ENCODE data around the gene FXYD6.

The FXYD6 gene

DNA sequence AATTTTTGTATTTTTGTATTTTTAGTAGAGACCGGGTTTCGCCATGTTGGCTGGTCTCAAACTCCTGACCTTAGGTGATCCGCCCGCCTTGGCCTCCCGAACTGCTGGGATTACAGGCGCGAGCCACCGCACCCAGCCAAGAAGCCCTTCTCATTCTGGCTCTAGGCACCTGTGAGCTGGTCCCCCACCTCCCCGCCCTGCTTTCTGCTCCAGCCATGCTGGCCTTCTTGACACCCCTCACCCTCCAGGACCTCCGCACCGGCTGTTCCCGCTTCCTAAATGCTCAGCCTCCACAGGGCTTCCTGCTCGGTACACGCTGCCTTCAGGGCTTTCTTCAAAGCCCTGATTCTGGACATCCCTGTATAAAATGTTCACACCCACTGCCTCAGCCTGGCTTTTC lies 46.4 kb downstream of the FXYD6 start:
- no peak for DNase-seq (ENCODE audit: low read depth in 2 of 2)

- no peak for DNase-seq (ENCODE audit: low read depth in 2 of 2)
Observed at GRCh38 chr11:117829369-117829725, 47.1 kb downstream of the FXYD6 start.

GRCh38 chr11:117828611-117829368 lies 47.7 kb downstream of the FXYD6 start:
- DNase-seq (ENCODE audit: low read depth in 2 of 2): peak; percentile 79 to 87

DNA sequence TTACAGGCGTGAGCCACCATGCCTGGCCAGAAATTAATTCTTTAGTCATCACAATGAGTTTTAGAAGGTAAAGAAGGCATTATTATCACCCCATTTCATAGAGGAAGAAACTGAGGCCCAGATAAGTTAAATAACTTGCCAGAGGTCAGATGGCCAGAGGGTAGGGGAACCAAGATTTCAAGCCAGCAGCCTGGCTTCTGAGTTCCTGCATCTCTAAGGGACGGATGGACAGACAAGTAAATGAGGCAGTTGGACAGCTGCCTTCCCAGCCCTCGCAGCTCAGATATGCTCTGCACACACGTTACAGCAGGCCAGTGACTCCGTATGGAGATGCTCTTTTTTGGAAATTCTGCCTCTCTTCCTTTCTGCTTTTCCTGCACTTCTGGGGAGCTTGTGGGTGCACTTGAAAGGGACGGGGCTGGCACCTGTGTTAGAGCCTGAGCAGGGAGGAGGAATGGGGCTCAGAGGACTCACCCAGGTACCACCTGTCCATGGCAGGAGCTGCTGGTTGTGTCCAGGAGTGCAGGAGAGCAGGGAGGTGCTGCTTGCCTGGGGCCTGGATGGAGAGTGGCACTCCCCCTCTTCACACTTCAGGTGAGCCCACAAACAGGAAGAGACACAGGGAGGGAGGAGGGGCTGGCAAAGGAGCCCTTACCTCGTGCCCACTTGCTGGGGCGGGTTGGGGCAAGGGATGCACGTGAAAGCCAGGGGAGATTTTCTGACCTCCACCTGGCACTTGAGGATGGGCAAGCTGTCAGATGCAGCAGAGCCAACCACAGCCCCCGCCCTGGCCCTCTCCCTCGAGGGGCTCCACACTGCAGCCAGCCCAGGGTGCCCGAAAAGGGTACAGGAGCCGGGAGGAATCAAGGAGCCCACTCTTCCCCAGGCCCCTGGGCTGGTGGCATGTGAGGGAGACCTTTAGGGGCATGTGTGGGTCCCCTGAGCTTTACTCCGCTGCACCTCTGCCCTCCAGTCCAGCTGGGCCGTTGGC lies 48.6 kb downstream of the FXYD6 start:
- DNase-seq (ENCODE audit: low read depth in 2 of 2): no peak

- no peak for DNase-seq (ENCODE audit: low read depth in 2 of 2)
Observed at GRCh38 chr11:117826832-117827231, 49.6 kb downstream of the FXYD6 start.

DNA sequence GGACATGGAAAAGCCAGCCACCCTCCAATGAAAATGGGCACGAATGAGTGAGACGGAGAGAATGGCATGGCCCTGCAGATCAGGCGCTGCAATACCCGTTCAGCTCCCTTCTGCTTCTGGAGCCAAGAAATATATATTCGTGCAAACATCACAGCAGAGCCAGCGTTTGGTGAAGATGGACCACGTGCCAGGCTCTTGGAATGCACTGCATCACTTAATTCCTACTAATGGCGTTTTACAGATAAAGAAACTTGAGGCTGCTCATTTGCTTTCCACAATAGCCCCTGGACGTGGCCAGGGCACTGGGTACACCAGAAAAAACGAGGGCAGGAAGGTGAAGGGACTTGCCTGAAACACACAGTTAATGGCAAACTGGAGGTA lies 50.3 kb downstream of the FXYD6 start:
- DNase-seq (ENCODE audit: low read depth in 2 of 2): no peak

- no peak for DNase-seq (ENCODE audit: low read depth in 2 of 2)
Observed at GRCh38 chr11:117825538-117826189, 50.8 kb downstream of the FXYD6 start.

GRCh38 chr11:117824571-117825537 lies 51.6 kb downstream of the FXYD6 start, which contains the start of gene FXYD2:
Gene FXYD2 (minus strand): TSS chr11:117824744. CDS start chr11:117824678, 66 bp downstream.
- DNase-seq (ENCODE audit: low read depth in 2 of 2): no peak

- DNase-seq (ENCODE audit: low read depth in 2 of 2): no peak
Observed at GRCh38 chr11:117823946-117824420, 52.5 kb downstream of the FXYD6 start.

DNA sequence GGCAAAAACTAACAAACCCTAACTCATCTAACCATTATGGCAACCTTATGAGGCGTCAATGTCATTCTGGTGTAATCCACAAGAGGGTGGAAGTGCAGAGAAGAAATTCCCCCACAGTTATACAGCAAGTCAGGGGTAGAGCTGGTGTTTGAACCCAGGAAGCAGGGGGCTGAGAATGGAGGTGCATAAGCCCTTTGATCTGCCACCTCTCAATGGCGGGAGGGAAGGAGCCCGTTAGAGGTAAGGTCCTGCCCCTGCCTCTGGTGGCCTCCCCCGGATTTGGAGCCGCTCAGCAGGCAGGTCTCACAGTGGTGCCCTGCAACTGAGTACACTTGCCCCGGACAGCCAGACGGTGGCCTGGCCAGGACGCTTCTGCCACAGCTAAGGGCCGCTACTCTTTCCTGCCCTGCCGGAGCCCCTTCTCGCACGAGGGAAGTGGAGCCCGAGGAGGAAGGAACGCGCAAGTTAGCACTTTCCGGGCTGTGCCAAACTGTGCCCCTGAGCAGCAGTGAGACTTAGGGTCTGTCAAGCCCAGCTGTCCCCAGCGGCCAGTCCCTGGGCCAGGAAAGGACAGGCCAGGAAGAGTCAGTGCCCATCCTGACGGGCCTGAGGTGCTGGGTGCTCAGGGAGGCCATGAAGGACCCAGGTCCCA lies 53.0 kb downstream of the FXYD6 start:
- no peak for DNase-seq (ENCODE audit: low read depth in 2 of 2)

DNA sequence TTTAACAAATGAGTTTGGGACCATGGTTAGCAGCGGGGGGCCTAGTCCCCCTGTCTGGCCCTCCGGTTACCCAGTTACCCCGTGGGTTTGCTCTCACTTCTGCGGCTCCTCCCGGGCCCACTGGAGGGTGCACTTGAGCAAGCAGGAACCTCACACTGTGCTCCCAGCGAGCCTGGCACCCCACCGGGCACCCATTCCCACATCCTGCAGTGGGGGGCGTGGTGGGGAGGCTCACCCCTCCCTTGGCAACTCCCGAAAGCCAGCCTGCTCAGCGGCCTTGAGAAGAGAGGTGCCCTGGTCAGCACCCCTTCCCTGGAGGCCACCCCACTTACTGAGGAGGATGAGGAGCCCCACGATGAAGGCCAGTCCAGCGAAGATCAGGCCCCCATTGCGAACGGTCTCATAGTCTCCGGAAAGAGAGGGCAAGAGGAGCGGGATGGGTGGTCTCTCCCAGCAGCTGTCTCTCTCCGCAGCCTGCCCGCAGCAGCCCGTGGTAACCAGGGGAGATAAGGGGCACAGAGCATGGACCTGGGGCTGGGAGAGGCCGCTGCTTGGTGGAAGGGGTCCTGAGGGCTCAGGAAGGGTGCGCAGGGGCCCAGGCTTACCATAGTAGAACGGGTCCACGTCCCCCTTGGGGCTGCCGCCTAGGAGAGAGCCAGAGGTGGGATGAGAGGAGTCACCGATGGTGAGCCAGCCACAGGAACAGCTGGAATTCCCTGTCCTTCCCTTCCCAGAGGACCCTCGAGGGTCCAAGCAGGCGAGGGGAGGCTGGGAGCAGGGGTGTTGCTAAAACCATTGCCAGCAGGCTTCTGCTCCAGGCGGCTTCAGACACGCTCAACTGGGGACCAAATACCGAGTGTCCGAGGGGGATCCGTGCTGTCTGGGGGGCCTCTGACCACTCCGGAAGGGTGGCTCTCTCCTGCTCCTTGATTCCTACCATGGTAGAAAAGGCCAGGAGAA lies 54.1 kb downstream of the FXYD6 start:
- no peak for DNase-seq (ENCODE audit: low read depth in 2 of 2)

DNA sequence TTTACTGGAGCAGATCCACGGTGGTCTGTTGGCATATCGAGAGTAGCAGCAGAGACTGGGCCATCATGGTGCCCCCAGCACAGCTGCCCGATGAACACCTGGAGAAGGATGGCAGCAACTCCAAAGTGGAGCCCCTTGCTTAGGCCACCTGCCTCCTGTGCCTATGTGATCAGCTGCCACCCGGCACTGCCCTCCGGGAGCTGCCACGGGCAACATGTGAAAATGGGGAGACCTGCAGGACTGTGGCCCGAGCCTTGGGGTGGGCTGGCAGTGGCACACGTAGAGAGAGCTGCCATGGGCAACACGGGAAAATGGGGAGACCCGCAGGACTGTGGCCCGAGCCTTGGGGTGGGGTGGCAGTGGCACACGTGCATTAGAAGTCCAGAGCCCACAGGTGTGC lies 55.0 kb downstream of the FXYD6 start:
- no peak for DNase-seq (ENCODE audit: low read depth in 2 of 2)

DNA sequence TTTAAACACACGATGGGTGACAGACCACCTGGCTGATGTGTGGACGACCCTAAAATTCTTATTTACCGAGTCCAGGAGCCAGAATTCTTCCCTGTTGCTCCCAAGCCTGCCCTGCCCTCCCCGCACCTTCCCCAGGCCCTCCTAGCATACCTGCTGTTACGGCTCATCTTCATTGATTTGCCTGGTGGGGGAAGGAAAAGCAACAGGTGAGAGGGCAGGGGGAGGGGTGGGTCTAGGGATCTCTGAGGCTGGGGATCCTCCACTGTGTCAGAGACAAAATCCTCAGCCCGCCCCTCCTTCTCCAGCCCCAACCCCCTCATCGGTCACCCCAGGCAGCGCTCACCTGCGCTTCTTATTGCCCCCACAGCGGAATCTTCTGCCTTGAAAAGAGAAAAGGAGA lies 55.9 kb downstream of the FXYD6 start:
- no peak for DNase-seq (ENCODE audit: low read depth in 2 of 2)

- DNase-seq (ENCODE audit: low read depth in 2 of 2): no peak
Observed at GRCh38 chr11:117820071-117820470, 56.4 kb downstream of the FXYD6 start.

DNA sequence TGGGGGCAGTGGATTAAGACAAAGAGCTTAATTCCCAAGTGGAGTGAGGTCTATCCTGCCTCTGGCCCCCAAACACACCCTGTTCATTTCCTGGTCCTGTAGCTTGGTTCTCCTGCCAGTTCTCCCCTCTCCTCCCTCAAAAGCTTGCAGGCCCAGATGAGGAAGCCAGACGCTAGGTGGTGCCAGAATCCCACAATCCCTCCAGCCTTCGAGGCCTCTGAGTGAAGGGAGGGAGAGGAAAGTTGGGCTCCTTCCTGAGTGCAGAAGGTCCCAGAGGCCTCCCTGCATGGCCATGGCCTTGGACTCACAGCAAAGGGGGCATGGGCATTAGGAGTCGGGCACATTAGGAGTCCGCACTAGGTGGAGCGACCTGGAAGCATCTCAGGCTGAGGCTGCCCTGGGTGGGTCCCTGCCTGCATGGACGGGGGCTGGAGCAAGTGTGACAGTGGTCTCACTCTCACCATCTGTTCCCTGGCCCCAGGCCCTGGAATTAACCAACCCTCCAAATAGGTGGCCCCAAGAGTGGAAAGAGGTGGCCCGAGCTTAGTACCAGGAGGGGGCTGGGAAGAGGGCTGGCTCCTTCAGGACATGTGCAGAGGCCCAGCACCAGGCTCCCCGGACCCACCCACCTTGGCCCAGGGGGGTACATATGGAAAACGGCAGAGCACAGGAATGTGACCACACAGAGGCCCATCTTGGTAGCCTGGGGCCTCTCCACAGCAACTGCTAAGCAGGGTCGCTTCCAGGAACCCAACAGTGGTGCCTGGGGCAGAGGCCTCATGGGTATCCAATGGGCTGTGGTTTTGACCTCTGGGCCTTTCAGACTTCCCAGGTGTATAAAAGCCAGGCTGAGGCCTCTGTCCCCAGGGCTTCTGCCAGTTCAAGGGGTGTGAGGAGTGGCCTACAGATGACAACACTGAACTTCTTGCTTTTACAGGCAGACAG lies 57.1 kb downstream of the FXYD6 start:
- DNase-seq (ENCODE audit: low read depth in 2 of 2): no peak

- DNase-seq (ENCODE audit: low read depth in 2 of 2): no peak
Observed at GRCh38 chr11:117818041-117818873, 58.2 kb downstream of the FXYD6 start.

DNA sequence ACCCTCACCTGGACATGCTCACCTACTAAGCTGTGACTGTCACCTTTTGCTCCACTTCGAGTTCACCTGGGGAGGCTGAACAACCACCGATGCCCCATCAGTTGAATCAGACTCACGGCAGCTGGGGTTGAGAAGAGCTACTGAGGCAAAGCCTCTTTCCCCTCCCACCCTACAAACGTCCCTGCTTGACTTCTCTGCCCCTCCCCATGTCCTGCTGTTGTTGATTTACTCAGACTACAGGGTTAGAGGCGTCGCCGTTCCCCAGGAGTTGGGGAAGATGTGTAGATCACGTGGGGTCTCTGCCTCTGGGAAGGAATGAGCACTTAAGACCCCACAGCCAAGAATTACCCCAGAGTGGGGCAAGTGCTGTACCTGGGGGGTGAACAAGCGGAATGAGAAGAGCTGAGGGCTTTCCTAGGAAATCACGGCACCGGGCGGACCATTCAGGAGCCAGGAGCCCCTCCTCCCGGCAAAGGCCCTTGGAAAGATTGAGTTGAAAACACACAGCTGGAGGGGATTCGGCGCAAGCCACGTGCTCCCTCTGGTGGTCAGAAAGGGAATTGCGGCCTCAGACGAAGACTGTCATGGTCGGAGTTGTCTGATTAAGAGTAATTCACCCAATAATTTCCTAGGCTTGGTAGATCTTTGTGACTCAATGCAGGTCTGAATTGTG lies 59.0 kb downstream of the FXYD6 start:
- peak; percentile 74 to 83 for DNase-seq (ENCODE audit: low read depth in 2 of 2)

All from stimulated activated CD8-positive, alpha-beta memory T cell treated with anti-CD3 and anti-CD28 coated beads, Interleukin-7, amount 100 ng/mL, for 1 hour (primary cell).